H9 (cell line): ENCODE measurements around the gene ZKSCAN3. TPM values are rescaled to one million over a fixed set of nuclear protein-coding genes. Genes with fewer than 3 reads are reported as not detected.

Experiments used
- DNase-seq: peaks from one replicate; pipeline ENCODE4 v3.0.0-alpha.2; 2017
- H2AFZ ChIP-seq: one replicate; pipeline ENCODE4 v1.6.1; 2013; ENCODE audit warnings: mild to moderate bottlenecking, low read length, control low read depth, moderate library complexity
- H2AK5ac ChIP-seq: 2 replicates; pipeline ENCODE4 v1.6.1; 2013; ENCODE audit warnings: low read length, control low read depth, mixed read lengths; ENCODE audit not compliant: insufficient read length
- H2BK120ac ChIP-seq: one replicate; pipeline ENCODE4 v1.6.1; 2013; ENCODE audit warnings: low read depth, mild to moderate bottlenecking, low read length, control low read depth, inconsistent platforms; ENCODE audit not compliant: poor library complexity, severe bottlenecking
- H2BK12ac ChIP-seq: 2 replicates; pipeline ENCODE4 v1.6.1; 2013; ENCODE audit warnings: low read length, control low read depth, mixed read lengths, low read depth; ENCODE audit not compliant: insufficient read length
- H2BK15ac ChIP-seq: 2 replicates; pipeline ENCODE4 v1.6.1; 2013; ENCODE audit warnings: low read depth, low read length, control low read depth
- H2BK20ac ChIP-seq: one replicate; pipeline ENCODE4 v1.6.1; 2013; ENCODE audit warnings: low read depth, mild to moderate bottlenecking, low read length, control low read depth, inconsistent platforms; ENCODE audit not compliant: poor library complexity, severe bottlenecking
- H2BK5ac ChIP-seq: 2 replicates; pipeline ENCODE4 v1.6.1; 2013; ENCODE audit warnings: low read length, control low read depth, mixed read lengths; ENCODE audit not compliant: insufficient read length
- H3K14ac ChIP-seq: 2 replicates; pipeline ENCODE4 v1.6.1; 2013; ENCODE audit warnings: low read length, control low read depth; ENCODE audit not compliant: insufficient read depth
- H3K18ac ChIP-seq: 2 replicates; pipeline ENCODE4 v1.6.1; 2013; ENCODE audit warnings: low read depth, mild to moderate bottlenecking, mixed read lengths, low read length, control low read depth; ENCODE audit not compliant: insufficient read length
- H3K23ac ChIP-seq: 2 replicates; pipeline ENCODE4 v1.6.1; 2013; ENCODE audit warnings: low read length, control low read depth, mixed read lengths, low read depth; ENCODE audit not compliant: insufficient read length
- H3K23me2 ChIP-seq: 2 replicates; pipeline ENCODE4 v1.6.1; 2013; ENCODE audit warnings: low read depth, mild to moderate bottlenecking, mixed read lengths, low read length, control low read depth; ENCODE audit not compliant: insufficient read length, poor library complexity, severe bottlenecking
- H3K27ac ChIP-seq: 2 replicates; pipeline ENCODE4 v1.5.1; 2013; ENCODE audit warnings: low read length, control low read depth, mixed read lengths, low read depth; ENCODE audit not compliant: insufficient read length
- H3K27me3 ChIP-seq: 2 replicates; pipeline ENCODE4 v1.6.1; 2013; ENCODE audit warnings: low read length, control low read depth, inconsistent platforms; ENCODE audit not compliant: insufficient read depth
- H3K4ac ChIP-seq: 2 replicates; pipeline ENCODE4 v1.6.1; 2013; ENCODE audit warnings: low read depth, mild to moderate bottlenecking, control low read depth, inconsistent platforms, low read length, moderate library complexity
- H3K4me1 ChIP-seq: 2 replicates; pipeline ENCODE4 v1.6.1; 2013; ENCODE audit warnings: low read length, control low read depth, inconsistent platforms; ENCODE audit not compliant: insufficient read depth
- H3K4me2 ChIP-seq: 2 replicates; pipeline ENCODE4 v1.6.1; 2013; ENCODE audit warnings: low read length, control low read depth, mixed read lengths; ENCODE audit not compliant: insufficient read length, insufficient read depth
- H3K56ac ChIP-seq: 2 replicates; pipeline ENCODE4 v1.6.1; 2013; ENCODE audit warnings: low read depth, mild to moderate bottlenecking, mixed read lengths, low read length, control low read depth; ENCODE audit not compliant: insufficient read length
- H3K79me1 ChIP-seq: 2 replicates; pipeline ENCODE4 v1.6.1; 2013; ENCODE audit warnings: low read depth, mild to moderate bottlenecking, moderate library complexity, low read length, control low read depth, inconsistent platforms; ENCODE audit not compliant: insufficient read depth, poor library complexity, severe bottlenecking
- H3K79me2 ChIP-seq: 2 replicates; pipeline ENCODE4 v1.6.1; 2013; ENCODE audit warnings: low read length, control low read depth, inconsistent platforms; ENCODE audit not compliant: insufficient read depth
- H3K9ac ChIP-seq: 2 replicates; pipeline ENCODE4 v1.6.1; 2013; ENCODE audit warnings: low read length, control low read depth, mixed read lengths; ENCODE audit not compliant: insufficient read length; ENCODE audit errors: extremely low read depth
- H3K9me3 ChIP-seq: one replicate; pipeline ENCODE4 v1.6.1; 2013; ENCODE audit warnings: low read depth, low read length, inconsistent platforms; ENCODE audit not compliant: control insufficient read depth
- H3T11ph ChIP-seq: one replicate; pipeline ENCODE4 v1.6.1; 2013; ENCODE audit warnings: mild to moderate bottlenecking, low read length, control low read depth, inconsistent platforms
- H4K20me1 ChIP-seq: one replicate; pipeline ENCODE4 v1.6.1; 2013; ENCODE audit not compliant: control insufficient read depth, insufficient read length, insufficient read depth
- H4K5ac ChIP-seq: 2 replicates; pipeline ENCODE4 v1.6.1; 2013; ENCODE audit warnings: low read depth, mild to moderate bottlenecking, mixed read lengths, low read length, control low read depth; ENCODE audit not compliant: insufficient read length
- H4K8ac ChIP-seq: replicated peaks from 2 replicates; pipeline ENCODE4 v1.6.1; 2013; ENCODE audit warnings: low read length, control low read depth, mixed read lengths, low read depth; ENCODE audit not compliant: insufficient read length
- H4K91ac ChIP-seq: 2 replicates; pipeline ENCODE4 v1.6.1; 2013; ENCODE audit warnings: low read depth, mild to moderate bottlenecking, moderate library complexity, mixed read lengths, low read length, control low read depth; ENCODE audit not compliant: insufficient read length
- H3K27ac Mint-ChIP-seq, 3 experiments: 2 replicates in 2 of 3; 3 replicates in 1 of 3; pipeline ENCODE4 v1.8.0; 2020 to 2021; ENCODE audit warnings: mixed read lengths in 3 of 3, mild to moderate bottlenecking in 1 of 3, moderate library complexity in 1 of 3
- H3K27me3 Mint-ChIP-seq: 2 replicates; pipeline ENCODE4 v1.8.0; 2021; ENCODE audit warnings: low read depth, mild to moderate bottlenecking, moderate library complexity, mixed read lengths
- H3K36me3 Mint-ChIP-seq, 3 experiments: 2 replicates in 2 of 3; 3 replicates in 1 of 3; pipeline ENCODE4 v1.8.0; 2020 to 2021; ENCODE audit warnings: low read depth in 3 of 3, mixed read lengths in 3 of 3; ENCODE audit not compliant: insufficient read depth in 1 of 3
- H3K4me1 Mint-ChIP-seq, 2 experiments: 2 replicates each; pipeline ENCODE4 v1.8.0; 2020; ENCODE audit warnings: mixed read lengths in 2 of 2
- H3K4me3 Mint-ChIP-seq, 2 experiments: 2 replicates in 1 of 2; 3 replicates in 1 of 2; pipeline ENCODE4 v1.8.0; 2020 to 2021; ENCODE audit warnings: mild to moderate bottlenecking in 2 of 2, mixed read lengths in 2 of 2, moderate library complexity in 1 of 2
- H3K9me3 Mint-ChIP-seq, 2 experiments: 2 replicates in 1 of 2; 3 replicates in 1 of 2; pipeline ENCODE4 v1.8.0; 2020; ENCODE audit warnings: mild to moderate bottlenecking in 2 of 2, mixed read lengths in 2 of 2, moderate library complexity in 1 of 2
- WGBS: extraction: QIAGEN DNeasy Blood & Tissue Kit; methylation state at CpG from one replicate; pipeline ENCODE4 v1.1.7; 2013; ENCODE audit warnings: missing lambda C conversion rate, low lambda C conversion rate, mixed read lengths; ENCODE audit not compliant: insufficient read length; ENCODE audit errors: extremely low coverage; 5-methylcytosine and 5-hydroxymethylcytosine counted together
- total RNA-seq: library from RNA; stranded (reverse); gene quantifications from 2 replicates; pipeline ENCODE4 v1.2.1, GENCODE V29; 2021
- TF ChIP-seq, protein P1 (sequence below): fragments of 200-600 bp; sonication (generic); conservative IDR thresholded peaks from 3 replicates; pipeline ENCODE4 v1.8.0; 2021; ENCODE audit warnings: antibody characterized with exemption, mild to moderate bottlenecking

The ZKSCAN3 gene
- total RNA-seq, 1 experiment from 2014 or later, result 8.7 TPM

DNA sequence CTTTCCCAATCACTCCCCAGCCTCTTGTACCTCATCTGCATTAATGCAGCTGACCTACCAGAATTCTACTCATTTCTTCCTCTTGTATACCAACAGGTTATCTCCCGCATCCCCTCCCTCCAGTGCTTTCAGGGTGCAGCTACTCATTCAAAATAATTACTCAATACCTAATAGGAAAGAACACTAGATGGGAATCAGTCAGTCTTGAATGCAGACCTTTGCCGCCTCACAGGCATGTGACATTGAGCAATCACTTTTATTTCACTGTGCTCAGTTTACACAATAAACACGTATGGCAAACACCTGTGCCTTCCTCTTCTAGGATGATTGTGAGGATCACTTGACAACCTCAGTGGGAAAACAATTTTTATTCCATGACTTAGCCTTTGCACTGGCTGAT is 27.1 kb upstream of the ZKSCAN3 start:
- Histone ChIP-seq H3T11ph (no peak overlapping the region), H4K5ac (no peak overlapping the region), H3K4me2 (no peak overlapping the region), H3K79me2 (no peaks in the 10 kb centered on the region), H3K4ac (no peak overlapping the region), H3K79me1 (no peaks in the 10 kb centered on the region), H4K91ac (no peak overlapping the region), H3K27ac (no peak overlapping the region), H2BK20ac (no peak overlapping the region), H2AFZ (no peak overlapping the region), H4K8ac (no peak overlapping the region), H4K20me1 (no peaks in the 10 kb centered on the region), H3K4me1 (no peaks in the 10 kb centered on the region), H3K23ac (no peak overlapping the region), H2BK12ac (no peak overlapping the region), H3K27me3 (no peaks in the 10 kb centered on the region), H2BK120ac (no peak overlapping the region), H3K23me2 (no peaks in the 10 kb centered on the region), H3K9me3 (peaks cover 23% of the 10 kb centered on the region), H3K9ac (no peak overlapping the region), H3K14ac (no peak overlapping the region), H2BK15ac (no peak overlapping the region), H3K18ac (no peak overlapping the region), H2BK5ac (no peak overlapping the region), H2AK5ac (no peak overlapping the region), H3K56ac (no peak overlapping the region)
- Mint-ChIP-seq H3K4me3 (no peak overlapping the region), H3K27ac (no peak overlapping the region), H3K4me1 (no peaks in the 10 kb centered on the region), H3K27me3 (no peaks in the 10 kb centered on the region), H3K9me3 (peaks cover 26 to 30% of the 10 kb centered on the region in 2 experiments), H3K36me3 (peaks cover 27 to 32% (median 29%) of the 10 kb centered on the region in 3 experiments)
- TF ChIP-seq, protein P1, sequence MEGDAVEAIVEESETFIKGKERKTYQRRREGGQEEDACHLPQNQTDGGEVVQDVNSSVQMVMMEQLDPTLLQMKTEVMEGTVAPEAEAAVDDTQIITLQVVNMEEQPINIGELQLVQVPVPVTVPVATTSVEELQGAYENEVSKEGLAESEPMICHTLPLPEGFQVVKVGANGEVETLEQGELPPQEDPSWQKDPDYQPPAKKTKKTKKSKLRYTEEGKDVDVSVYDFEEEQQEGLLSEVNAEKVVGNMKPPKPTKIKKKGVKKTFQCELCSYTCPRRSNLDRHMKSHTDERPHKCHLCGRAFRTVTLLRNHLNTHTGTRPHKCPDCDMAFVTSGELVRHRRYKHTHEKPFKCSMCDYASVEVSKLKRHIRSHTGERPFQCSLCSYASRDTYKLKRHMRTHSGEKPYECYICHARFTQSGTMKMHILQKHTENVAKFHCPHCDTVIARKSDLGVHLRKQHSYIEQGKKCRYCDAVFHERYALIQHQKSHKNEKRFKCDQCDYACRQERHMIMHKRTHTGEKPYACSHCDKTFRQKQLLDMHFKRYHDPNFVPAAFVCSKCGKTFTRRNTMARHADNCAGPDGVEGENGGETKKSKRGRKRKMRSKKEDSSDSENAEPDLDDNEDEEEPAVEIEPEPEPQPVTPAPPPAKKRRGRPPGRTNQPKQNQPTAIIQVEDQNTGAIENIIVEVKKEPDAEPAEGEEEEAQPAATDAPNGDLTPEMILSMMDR, result no peak
- no peak for DNase-seq
- WGBS, result no CpG with 5 or more reads among the region's 3 CpGs
